GM12891 (cell line): ENCODE results near the gene IFRD2.

Experiments
- POLR2A ChIP-seq: IDR thresholded peaks from 2 replicates; pipeline ENCODE4 v1.6.1; 2011; ENCODE audit warnings: low read depth, low read length, control low read depth
- POLR2AphosphoS5 ChIP-seq: IDR thresholded peaks from 2 replicates; pipeline ENCODE4 v1.6.1; 2011; ENCODE audit warnings: low read depth, low read length, control low read depth
- SPI1 ChIP-seq: IDR thresholded peaks from 2 replicates; pipeline ENCODE4 v1.6.1; 2011; ENCODE audit warnings: low read depth, low read length, control low read depth
- TAF1 ChIP-seq: IDR thresholded peaks from 2 replicates; pipeline ENCODE4 v1.6.1; 2011; ENCODE audit warnings: low read depth, low read length, control low read depth

GRCh38 chr3:50245831-50246516 is 46.3 kb downstream of the IFRD2 start:
- TF ChIP-seq POLR2AphosphoS5, result no peak
- peak; percentile 60 for TF ChIP-seq SPI1
- no peak for TF ChIP-seq POLR2A
- TF ChIP-seq TAF1, result no peak
